Bronchial epithelial cell (primary cell): ENCODE data around the gene GLE1. TPM values are rescaled to one million over a fixed set of nuclear protein-coding genes. Genes with fewer than 3 reads are reported as not detected.

Experiments used
- DNase-seq: peaks from one replicate; pipeline ENCODE4 v3.0.0-alpha.2; 2010; ENCODE audit warnings: low read depth
- FAIRE-seq: peaks from 2 replicates; lab custom pipeline; 2011; peaks lifted over from hg19 to GRCh38; lab: Jason Lieb, UNC
- H3K27me3 ChIP-seq: 2 replicates; pipeline ENCODE4 v1.5.1; 2011; ENCODE audit warnings: low read length; ENCODE audit not compliant: control insufficient read depth, insufficient read depth
- H3K36me3 ChIP-seq: 2 replicates; pipeline ENCODE4 v1.5.1; 2011; ENCODE audit warnings: low read length; ENCODE audit not compliant: control insufficient read depth, insufficient read depth
- H3K4me3 ChIP-seq: 2 replicates; pipeline ENCODE4 v1.5.1; 2011; ENCODE audit warnings: mild to moderate bottlenecking, low read depth, low read length, control low read depth
- CTCF ChIP-seq: IDR thresholded peaks from 2 replicates; pipeline ENCODE4 v1.5.1; 2011; ENCODE audit warnings: mild to moderate bottlenecking, moderate library complexity, low read length, control low read depth, inconsistent platforms; ENCODE audit not compliant: insufficient read depth, severe bottlenecking
- total RNA-seq: library from RNA; depleted of rRNA; stranded (reverse); fragments of >200 nt; gene quantifications from 2 replicates; pipeline ENCODE4 v1.2.1, GENCODE V29; 2014

The GLE1 gene
- total RNA-seq, 1 donor from 2014 or later, result 27.1 TPM

GRCh38 chr9:128512820-128513219 is 8.3 kb downstream of the GLE1 start:
- no peak overlapping the region for H3K4me3 ChIP-seq
- FAIRE-seq, result no peak
- peaks cover 8% of the 10 kb centered on the region for H3K36me3 ChIP-seq
- no peak for TF ChIP-seq CTCF
- DNase-seq, result no peak
- no peaks in the 10 kb centered on the region for H3K27me3 ChIP-seq

- FAIRE-seq (peak; percentile 32), DNase-seq (no peak)
- no peak for TF ChIP-seq CTCF
- Histone ChIP-seq H3K36me3 (peaks cover 14% of the 10 kb centered on the region), H3K4me3 (no peak overlapping the region), H3K27me3 (no peaks in the 10 kb centered on the region)
Measured at GRCh38 chr9:128521956-128522355, 17.4 kb downstream of the GLE1 start.

GRCh38 chr9:128523199-128523925 is 18.8 kb downstream of the GLE1 start:
- DNase-seq, result no peak
- no peaks in the 10 kb centered on the region for H3K27me3 ChIP-seq
- no peak for TF ChIP-seq CTCF
- no peak for FAIRE-seq
- no peak overlapping the region for H3K4me3 ChIP-seq
- H3K36me3 ChIP-seq, result peaks cover 15% of the 10 kb centered on the region

GRCh38 chr9:128526720-128527119 is 22.2 kb downstream of the GLE1 start:
- Histone ChIP-seq H3K36me3 (peaks cover 17% of the 10 kb centered on the region), H3K27me3 (no peaks in the 10 kb centered on the region), H3K4me3 (no peak overlapping the region)
- DNase-seq (no peak), FAIRE-seq (no peak)
- no peak for TF ChIP-seq CTCF

- FAIRE-seq (no peak), DNase-seq (no peak)
- Histone ChIP-seq H3K27me3 (no peaks in the 10 kb centered on the region), H3K36me3 (peaks cover 20% of the 10 kb centered on the region), H3K4me3 (no peak overlapping the region)
- no peak for TF ChIP-seq CTCF
Measured at GRCh38 chr9:128528445-128529160, 24.1 kb downstream of the GLE1 start.
